ENCODE data around the gene NAALADL2. TPM values are rescaled to one million over a fixed set of nuclear protein-coding genes. Genes with fewer than 3 reads are reported as not detected.
"Not testable (repeated sequence)": the region's sequence is repeated elsewhere in the genome, so short reads cannot be mapped to it uniquely, and the experiment has no call there.

Gene NAALADL2
- polyA plus RNA-seq, 1 donor from 2014 or later = 1.6 TPM

DNA sequence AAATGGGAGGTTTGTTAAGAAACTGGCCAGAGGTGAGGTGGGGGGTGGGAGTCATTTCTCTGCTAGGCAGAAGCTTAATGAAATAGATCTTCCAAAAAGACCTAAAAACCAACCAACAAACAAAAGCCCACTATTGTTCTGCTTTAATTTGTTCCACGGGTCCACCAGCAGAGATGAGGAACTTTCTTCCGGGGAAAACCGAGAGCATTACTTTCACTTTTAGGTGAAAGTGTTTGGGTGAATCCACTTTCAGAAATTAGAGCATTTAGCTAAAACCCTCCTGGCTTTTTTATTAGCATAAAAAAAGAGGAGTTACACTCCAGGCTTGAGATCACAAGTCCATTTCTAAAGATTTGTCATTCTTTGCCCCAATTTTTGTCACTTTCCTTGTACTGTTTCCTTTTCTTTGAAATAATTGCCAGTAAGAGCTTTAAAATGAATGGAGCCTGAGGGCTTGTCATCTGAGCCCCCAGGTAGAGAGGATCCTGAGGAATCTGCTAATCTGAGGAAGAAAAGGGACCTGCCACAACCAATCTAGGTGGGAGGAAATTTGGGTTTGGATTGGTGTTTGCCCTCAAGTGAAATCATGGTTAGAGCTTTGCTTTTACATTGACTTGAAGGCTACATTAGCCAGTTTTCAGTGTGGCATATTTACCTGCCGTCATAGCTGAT lies 667.6 kb downstream of the NAALADL2 start:
- Histone ChIP-seq H3K9ac (ENCODE audit: low read length) (no peak overlapping the region), H2AFZ (ENCODE audit: low read depth, low read length) (no peak overlapping the region), H3K9me3 (ENCODE audit: low read length) (no peaks in the 10 kb centered on the region), H3K27ac (ENCODE audit: low read length) (no peak overlapping the region), H3K4me2 (ENCODE audit: low read length) (no peak overlapping the region), H3K79me2 (replicated peaks; ENCODE audit: insufficient read depth, low read length) (no peaks in the 10 kb centered on the region), H3K9me2 (ENCODE audit: insufficient read depth, low read length) (no peaks in the 10 kb centered on the region), H3K36me3 (ENCODE audit: insufficient read depth, low read length) (no peaks in the 10 kb centered on the region), H4K20me1 (ENCODE audit: insufficient read depth) (no peaks in the 10 kb centered on the region), H3F3A (ENCODE audit: insufficient read depth, low read length, poor library complexity, severe bottlenecking) (no peaks in the 10 kb centered on the region), H3K27me3 (ENCODE audit: insufficient read depth, low read depth, low read length) (no peaks in the 10 kb centered on the region), H3K4me3 (ENCODE audit: low read length) (no peak overlapping the region)
- TF ChIP-seq EP300 (conservative IDR thresholded peaks at IDR 0.05; ENCODE audit: poor library complexity, severe bottlenecking) = no peak
- no peak for TF ChIP-seq TAF1 (IDR thresholded peaks at IDR 0.05; ENCODE audit: low read depth)

DNA sequence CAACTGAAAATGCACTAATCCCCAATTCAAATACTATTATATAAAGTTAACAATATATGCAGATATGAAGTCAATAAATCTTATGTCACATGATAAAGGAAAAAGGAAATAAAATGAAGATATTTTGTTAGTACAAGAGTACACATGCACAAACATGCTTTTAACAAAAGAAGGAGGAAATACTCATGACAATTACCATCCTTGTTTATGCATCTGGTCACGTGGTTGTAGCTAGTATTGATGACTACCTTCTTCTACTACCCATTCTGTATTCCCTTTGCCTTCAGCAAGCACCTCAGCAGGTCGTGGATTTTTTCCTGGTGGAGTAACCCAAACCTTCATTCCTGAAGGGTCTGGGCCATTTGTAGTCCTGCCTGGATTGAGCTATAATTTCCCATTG lies 669.6 kb downstream of the NAALADL2 start:
- not testable (repeated sequence) for H3K9ac ChIP-seq (ENCODE audit: low read length); H3K79me2 ChIP-seq (replicated peaks; ENCODE audit: insufficient read depth, low read length); H3F3A ChIP-seq (ENCODE audit: insufficient read depth, low read length, poor library complexity, severe bottlenecking); H4K20me1 ChIP-seq (ENCODE audit: insufficient read depth); H3K4me2 ChIP-seq (ENCODE audit: low read length); H3K9me2 ChIP-seq (ENCODE audit: insufficient read depth, low read length); H2AFZ ChIP-seq (ENCODE audit: low read depth, low read length); H3K9me3 ChIP-seq (ENCODE audit: low read length); H3K27me3 ChIP-seq (ENCODE audit: insufficient read depth, low read depth, low read length); H3K27ac ChIP-seq (ENCODE audit: low read length); H3K36me3 ChIP-seq (ENCODE audit: insufficient read depth, low read length); H3K4me3 ChIP-seq (ENCODE audit: low read length)

DNA sequence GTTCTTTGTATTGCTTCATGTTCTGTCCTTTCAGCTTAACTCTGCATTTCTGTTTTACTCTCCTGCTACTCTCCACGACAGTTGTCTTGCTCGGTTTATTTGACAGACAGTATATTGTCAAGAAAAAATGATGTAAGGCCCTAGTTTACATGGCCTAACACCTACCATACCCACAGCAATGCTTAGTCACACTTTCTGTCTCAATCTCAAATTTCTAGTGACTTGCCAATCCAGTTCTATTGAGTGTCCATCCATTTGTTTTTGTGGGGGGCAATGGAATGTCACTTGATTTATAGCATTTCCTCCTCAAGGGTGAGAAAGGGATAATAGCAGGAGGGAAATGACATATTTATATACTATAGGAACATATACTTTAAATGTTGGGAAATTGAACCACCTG lies 676.2 kb downstream of the NAALADL2 start:
- H3K36me3 ChIP-seq (ENCODE audit: insufficient read depth, low read length) = no peaks in the 10 kb centered on the region

DNA sequence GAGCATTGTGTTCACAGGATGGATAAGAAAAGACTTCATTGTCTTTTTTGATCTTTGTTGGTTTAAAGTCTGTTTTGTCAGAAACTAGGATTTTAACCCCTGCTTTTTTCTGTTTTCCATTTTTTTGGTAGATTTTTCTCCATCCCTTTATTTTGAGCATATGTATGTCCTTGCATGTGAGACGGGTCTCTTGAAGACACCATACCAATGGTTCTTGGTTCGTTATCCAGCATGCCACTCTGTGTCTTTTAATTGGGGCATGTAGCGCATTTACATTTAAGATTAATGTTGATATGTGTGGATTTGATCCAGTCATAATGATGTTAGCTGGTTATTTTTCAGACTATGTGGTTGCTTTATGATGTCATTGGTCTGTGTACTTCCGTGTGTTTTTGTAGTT lies 687.0 kb downstream of the NAALADL2 start:
- no peaks in the 10 kb centered on the region for H3K27me3 ChIP-seq (ENCODE audit: insufficient read depth, low read depth, low read length)
- H4K20me1 ChIP-seq (ENCODE audit: insufficient read depth) = no peaks in the 10 kb centered on the region
- H3K4me3 ChIP-seq (ENCODE audit: low read length) = no peak overlapping the region
- H3K36me3 ChIP-seq (ENCODE audit: insufficient read depth, low read length) = no peaks in the 10 kb centered on the region
- H3K27ac ChIP-seq (ENCODE audit: low read length) = no peak overlapping the region
- no peak overlapping the region for H2AFZ ChIP-seq (ENCODE audit: low read depth, low read length)
- no peak overlapping the region for H3K4me2 ChIP-seq (ENCODE audit: low read length)
- no peaks in the 10 kb centered on the region for H3K9me2 ChIP-seq (ENCODE audit: insufficient read depth, low read length)
- TF ChIP-seq SMC3 (conservative IDR thresholded peaks at IDR 0.05; ENCODE audit: poor library complexity) (no peak), POLR2AphosphoS5 (IDR thresholded peaks at IDR 0.05) (no peak), EP300 (conservative IDR thresholded peaks at IDR 0.05; ENCODE audit: poor library complexity, severe bottlenecking) (no peak), RAD21 (conservative IDR thresholded peaks at IDR 0.05) (no peak), EZH2 (IDR thresholded peaks at IDR 0.05; ENCODE audit: borderline replicate concordance, insufficient read depth, low read length, poor library complexity, severe bottlenecking) (no peak), MXI1 (conservative IDR thresholded peaks at IDR 0.05; ENCODE audit: poor library complexity, severe bottlenecking) (no peak), TAF1 (IDR thresholded peaks at IDR 0.05; ENCODE audit: low read depth) (no peak)
- TF ChIP-seq, protein P1, sequence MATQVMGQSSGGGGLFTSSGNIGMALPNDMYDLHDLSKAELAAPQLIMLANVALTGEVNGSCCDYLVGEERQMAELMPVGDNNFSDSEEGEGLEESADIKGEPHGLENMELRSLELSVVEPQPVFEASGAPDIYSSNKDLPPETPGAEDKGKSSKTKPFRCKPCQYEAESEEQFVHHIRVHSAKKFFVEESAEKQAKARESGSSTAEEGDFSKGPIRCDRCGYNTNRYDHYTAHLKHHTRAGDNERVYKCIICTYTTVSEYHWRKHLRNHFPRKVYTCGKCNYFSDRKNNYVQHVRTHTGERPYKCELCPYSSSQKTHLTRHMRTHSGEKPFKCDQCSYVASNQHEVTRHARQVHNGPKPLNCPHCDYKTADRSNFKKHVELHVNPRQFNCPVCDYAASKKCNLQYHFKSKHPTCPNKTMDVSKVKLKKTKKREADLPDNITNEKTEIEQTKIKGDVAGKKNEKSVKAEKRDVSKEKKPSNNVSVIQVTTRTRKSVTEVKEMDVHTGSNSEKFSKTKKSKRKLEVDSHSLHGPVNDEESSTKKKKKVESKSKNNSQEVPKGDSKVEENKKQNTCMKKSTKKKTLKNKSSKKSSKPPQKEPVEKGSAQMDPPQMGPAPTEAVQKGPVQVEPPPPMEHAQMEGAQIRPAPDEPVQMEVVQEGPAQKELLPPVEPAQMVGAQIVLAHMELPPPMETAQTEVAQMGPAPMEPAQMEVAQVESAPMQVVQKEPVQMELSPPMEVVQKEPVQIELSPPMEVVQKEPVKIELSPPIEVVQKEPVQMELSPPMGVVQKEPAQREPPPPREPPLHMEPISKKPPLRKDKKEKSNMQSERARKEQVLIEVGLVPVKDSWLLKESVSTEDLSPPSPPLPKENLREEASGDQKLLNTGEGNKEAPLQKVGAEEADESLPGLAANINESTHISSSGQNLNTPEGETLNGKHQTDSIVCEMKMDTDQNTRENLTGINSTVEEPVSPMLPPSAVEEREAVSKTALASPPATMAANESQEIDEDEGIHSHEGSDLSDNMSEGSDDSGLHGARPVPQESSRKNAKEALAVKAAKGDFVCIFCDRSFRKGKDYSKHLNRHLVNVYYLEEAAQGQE (IDR thresholded peaks at IDR 0.05; ENCODE audit: borderline replicate concordance) = no peak
- TF ChIP-seq, protein P2, sequence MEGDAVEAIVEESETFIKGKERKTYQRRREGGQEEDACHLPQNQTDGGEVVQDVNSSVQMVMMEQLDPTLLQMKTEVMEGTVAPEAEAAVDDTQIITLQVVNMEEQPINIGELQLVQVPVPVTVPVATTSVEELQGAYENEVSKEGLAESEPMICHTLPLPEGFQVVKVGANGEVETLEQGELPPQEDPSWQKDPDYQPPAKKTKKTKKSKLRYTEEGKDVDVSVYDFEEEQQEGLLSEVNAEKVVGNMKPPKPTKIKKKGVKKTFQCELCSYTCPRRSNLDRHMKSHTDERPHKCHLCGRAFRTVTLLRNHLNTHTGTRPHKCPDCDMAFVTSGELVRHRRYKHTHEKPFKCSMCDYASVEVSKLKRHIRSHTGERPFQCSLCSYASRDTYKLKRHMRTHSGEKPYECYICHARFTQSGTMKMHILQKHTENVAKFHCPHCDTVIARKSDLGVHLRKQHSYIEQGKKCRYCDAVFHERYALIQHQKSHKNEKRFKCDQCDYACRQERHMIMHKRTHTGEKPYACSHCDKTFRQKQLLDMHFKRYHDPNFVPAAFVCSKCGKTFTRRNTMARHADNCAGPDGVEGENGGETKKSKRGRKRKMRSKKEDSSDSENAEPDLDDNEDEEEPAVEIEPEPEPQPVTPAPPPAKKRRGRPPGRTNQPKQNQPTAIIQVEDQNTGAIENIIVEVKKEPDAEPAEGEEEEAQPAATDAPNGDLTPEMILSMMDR (IDR thresholded peaks at IDR 0.05; ENCODE audit: poor library complexity, severe bottlenecking) = no peak
- no peaks in the 10 kb centered on the region for H3K79me2 ChIP-seq (replicated peaks; ENCODE audit: insufficient read depth, low read length)
- H3F3A ChIP-seq (ENCODE audit: insufficient read depth, low read length, poor library complexity, severe bottlenecking) = no peaks in the 10 kb centered on the region
- peaks cover 5% of the 10 kb centered on the region for H3K9me3 ChIP-seq (ENCODE audit: low read length)
- H3K9ac ChIP-seq (ENCODE audit: low read length) = no peak overlapping the region

More for the DNA sequence above, 676.2 kb downstream of the NAALADL2 start:
- H3K27me3 ChIP-seq (ENCODE audit: insufficient read depth, low read depth, low read length) = no peaks in the 10 kb centered on the region
- H3K79me2 ChIP-seq (replicated peaks; ENCODE audit: insufficient read depth, low read length) = no peaks in the 10 kb centered on the region
- H4K20me1 ChIP-seq (ENCODE audit: insufficient read depth) = no peaks in the 10 kb centered on the region
- H3K4me3 ChIP-seq (ENCODE audit: low read length) = no peak overlapping the region
- no peak overlapping the region for H3K9ac ChIP-seq (ENCODE audit: low read length)
- no peaks in the 10 kb centered on the region for H3K9me3 ChIP-seq (ENCODE audit: low read length)
- no peak overlapping the region for H3K27ac ChIP-seq (ENCODE audit: low read length)
- H3K4me2 ChIP-seq (ENCODE audit: low read length) = no peak overlapping the region
- H2AFZ ChIP-seq (ENCODE audit: low read depth, low read length) = no peak overlapping the region
- no peaks in the 10 kb centered on the region for H3K9me2 ChIP-seq (ENCODE audit: insufficient read depth, low read length)
- no peak for TF ChIP-seq RAD21 (conservative IDR thresholded peaks at IDR 0.05)
- TF ChIP-seq TAF1 (IDR thresholded peaks at IDR 0.05; ENCODE audit: low read depth) = no peak
- no peak for TF ChIP-seq POLR2AphosphoS5 (IDR thresholded peaks at IDR 0.05)
- no peaks in the 10 kb centered on the region for H3F3A ChIP-seq (ENCODE audit: insufficient read depth, low read length, poor library complexity, severe bottlenecking)
